ENCODE measurements around the gene CHPF. TPM values are rescaled to one million over a fixed set of nuclear protein-coding genes. Genes with fewer than 3 reads are reported as not detected.

Gene CHPF
- total and polyA plus RNA-seq, 4 donors = 26.5 to 135 (median 58.2) TPM

GRCh38 chr2:219527076-219527394 is 16.6 kb downstream of the CHPF start:
- DNase-seq (ENCODE audit: low spot score) = no peak
- no peak for TF ChIP-seq HNF4A (conservative IDR thresholded peaks at IDR 0.05)
- H3K4me1 ChIP-seq (ENCODE audit: control insufficient read depth in 4 of 4, insufficient read depth in 4 of 4, low read length in 3 of 4) = no peaks in the 10 kb centered on the region
- 34% methylated on average over 6 of the region's 6 CpGs for WGBS
- H3K27me3 ChIP-seq (ENCODE audit: control insufficient read depth in 4 of 4, insufficient read depth in 4 of 4, low read length in 3 of 4) = peaks cover 0 to 14% (median 9%) of the 10 kb centered on the region in 4 donors
- H3K9me3 ChIP-seq (ENCODE audit: control insufficient read depth in 4 of 4, low read length in 3 of 4) = no peaks in the 10 kb centered on the region
- no peak overlapping the region for H3K4me3 ChIP-seq (ENCODE audit: low read depth in 1 of 3, low read length in 3 of 3)
- H3K9ac ChIP-seq (ENCODE audit: low read depth in 1 of 2, low read length in 2 of 2) = no peak overlapping the region
- H3K36me3 ChIP-seq (ENCODE audit: control insufficient read depth in 4 of 4, insufficient read depth in 3 of 4, low read depth in 1 of 4, low read length in 3 of 4) = no peaks in the 10 kb centered on the region
- H3K27ac ChIP-seq (ENCODE audit: low read depth in 1 of 2, low read length in 2 of 2) = no peak overlapping the region

- Histone ChIP-seq H3K36me3 (ENCODE audit: control insufficient read depth in 4 of 4, insufficient read depth in 3 of 4, low read depth in 1 of 4, low read length in 3 of 4) (no peaks in the 10 kb centered on the region), H3K9ac (ENCODE audit: low read depth in 1 of 2, low read length in 2 of 2) (no peak overlapping the region), H3K27me3 (ENCODE audit: control insufficient read depth in 4 of 4, insufficient read depth in 4 of 4, low read length in 3 of 4) (peaks cover 0 to 14% (median 11%) of the 10 kb centered on the region in 4 donors), H3K4me1 (ENCODE audit: control insufficient read depth in 4 of 4, insufficient read depth in 4 of 4, low read length in 3 of 4) (no peaks in the 10 kb centered on the region), H3K9me3 (ENCODE audit: control insufficient read depth in 4 of 4, low read length in 3 of 4) (no peaks in the 10 kb centered on the region), H3K27ac (ENCODE audit: low read depth in 1 of 2, low read length in 2 of 2) (no peak overlapping the region), H3K4me3 (ENCODE audit: low read depth in 1 of 3, low read length in 3 of 3) (no peak overlapping the region)
- WGBS = 36% methylated on average over 11 of the region's 11 CpGs
- TF ChIP-seq ATF3 (IDR thresholded peaks at IDR 0.05) = no peak
- TF ChIP-seq TAF1 (conservative IDR thresholded peaks at IDR 0.05) = no peak
- no peak for TF ChIP-seq RAD21 (IDR thresholded peaks at IDR 0.05)
- no peak for TF ChIP-seq REST (IDR thresholded peaks at IDR 0.05)
- DNase-seq (ENCODE audit: low spot score) = no peak
These were observed 17.1 kb downstream of the CHPF start for GRCh38 chr2:219526320-219527075.

GRCh38 chr2:219525533-219526232 is 17.9 kb downstream of the CHPF start:
- Histone ChIP-seq H3K9ac (ENCODE audit: low read depth in 1 of 2, low read length in 2 of 2) (no peak overlapping the region), H3K4me1 (ENCODE audit: control insufficient read depth in 4 of 4, insufficient read depth in 4 of 4, low read length in 3 of 4) (no peaks in the 10 kb centered on the region), H3K4me3 (ENCODE audit: low read depth in 1 of 3, low read length in 3 of 3) (no peak overlapping the region), H3K27ac (ENCODE audit: low read depth in 1 of 2, low read length in 2 of 2) (no peak overlapping the region), H3K36me3 (ENCODE audit: control insufficient read depth in 4 of 4, insufficient read depth in 3 of 4, low read depth in 1 of 4, low read length in 3 of 4) (no peaks in the 10 kb centered on the region), H3K9me3 (ENCODE audit: control insufficient read depth in 4 of 4, low read length in 3 of 4) (no peaks in the 10 kb centered on the region), H3K27me3 (ENCODE audit: control insufficient read depth in 4 of 4, insufficient read depth in 4 of 4, low read length in 3 of 4) (peaks cover 0 to 14% (median 11%) of the 10 kb centered on the region in 4 donors)
- peak; percentile 76 for DNase-seq (ENCODE audit: low spot score)
- WGBS = 56% methylated on average over 9 of the region's 9 CpGs
- TF ChIP-seq REST (IDR thresholded peaks at IDR 0.05) = no peak
- TF ChIP-seq EGR1 (IDR thresholded peaks at IDR 0.05; ENCODE audit: low read depth in 2 of 2) = no peak

Data from liver (tissue), 9 donors.